Aorta (tissue), 5 donors: Measurements from ENCODE around the gene PLXDC2. TPM values are rescaled to one million over a fixed set of nuclear protein-coding genes. Genes with fewer than 3 reads are reported as not detected.

ENCODE experiments used
- ATAC-seq: fragments of 200-7000 bp; cut with Tn5 transposase; one replicate; pipeline ENCODE4 v1.9.1; 2022; ENCODE audit warnings: moderate library complexity; ENCODE audit not compliant: low FRiP score
- DNase-seq, 2 donors: peaks; one replicate each; pipeline ENCODE4 v3.0.0-alpha.2; 2020
- H3K27ac ChIP-seq, 2 donors: one replicate each; pipeline ENCODE4 v1.5.1; 2013; ENCODE audit warnings: low read length in 2 of 2, mild to moderate bottlenecking in 2 of 2, moderate library complexity in 2 of 2, control low read depth in 1 of 2, inconsistent platforms in 1 of 2, low read depth in 1 of 2
- H3K27me3 ChIP-seq, 2 donors: one replicate each; pipeline ENCODE4 v1.6.1; 2013; ENCODE audit warnings: control low read depth in 1 of 2, low read length in 1 of 2, mild to moderate bottlenecking in 1 of 2, moderate library complexity in 1 of 2; ENCODE audit not compliant: insufficient read depth in 2 of 2, control insufficient read depth in 1 of 2
- H3K36me3 ChIP-seq, 2 donors: one replicate each; pipeline ENCODE4 v1.6.1; 2013; ENCODE audit warnings: control low read depth in 1 of 2, low read length in 1 of 2, mild to moderate bottlenecking in 1 of 2; ENCODE audit not compliant: insufficient read depth in 2 of 2, control insufficient read depth in 1 of 2
- H3K4me1 ChIP-seq, 2 donors: one replicate each; pipeline ENCODE4 v1.6.1; 2013; ENCODE audit warnings: low read length in 2 of 2, control low read depth in 1 of 2, mild to moderate bottlenecking in 1 of 2, moderate library complexity in 1 of 2; ENCODE audit not compliant: insufficient read depth in 2 of 2, control insufficient read depth in 1 of 2
- H3K4me3 ChIP-seq, 2 donors: one replicate each; pipeline ENCODE4 v1.5.1; 2013; ENCODE audit warnings: low read length in 2 of 2, control low read depth in 1 of 2, mild to moderate bottlenecking in 1 of 2
- H3K9me3 ChIP-seq: one replicate; pipeline ENCODE4 v1.6.1; 2013; ENCODE audit warnings: mild to moderate bottlenecking, low read length; ENCODE audit not compliant: control insufficient read depth
- WGBS, 2 donors: extraction: QIAGEN DNeasy Blood & Tissue Kit; methylation state at CpG; one replicate each; pipeline ENCODE4 v1.1.7; 2013; 5-methylcytosine and 5-hydroxymethylcytosine counted together
- intact Hi-C, 2 donors: fragments of 100-400 bp; cut with DNase I; formaldehyde crosslinking; loops; one replicate each; pipeline versions ENCODE4 v1.14.2 to v1.15.0; 2022
- polyA plus RNA-seq, 2 donors: library from polyadenylated mRNA; stranded (reverse); fragments of 200-250 nt; gene quantifications; one replicate each; pipeline ENCODE4 v1.2.3, GENCODE V29; 2013
- total RNA-seq, 2 donors: library from RNA; stranded (reverse); fragmentation: NEBNext Ultra II Directional; extraction: Animal tissue kit (Norgen Biotek cat#: 25700); gene quantifications; one replicate each; pipeline ENCODE4 v1.2.1, GENCODE V29; 2021
- donor health status: healthy with polysubstance abuse.
- donor health status: Bipolar disorder and iron deficiency.
- donor health status: DM: no; HTN: no; CAD: no.
- donor health status: DM: no; HTN: no; CAD: no.
- donor health status: DM: yes; HTN: yes; CAD: no.

Gene PLXDC2
- total and polyA plus RNA-seq, 4 donors, result 14.7 to 155 (median 57.4) TPM

GRCh38 chr10:19904202-19904661 is 88.0 kb downstream of the PLXDC2 start:
- Histone ChIP-seq H3K4me3 (no peak overlapping the region), H3K4me1 (peaks cover 0 to 5% of the 10 kb centered on the region in 2 donors), H3K27me3 (no peaks in the 10 kb centered on the region), H3K36me3 (no peaks in the 10 kb centered on the region), H3K27ac (no peak overlapping the region), H3K9me3 (no peaks in the 10 kb centered on the region)
- DNase-seq (peak in 1 of 2 donors; percentile 50), ATAC-seq (no peak)
- 76 to 84% methylated on average over 1 of the region's 1 CpG for WGBS, 2 donors
- intact Hi-C loops, result no loop called here

- ATAC-seq (no peak), DNase-seq (no peak)
- H3K36me3 ChIP-seq, result no peaks in the 10 kb centered on the region
- intact Hi-C loops, result no loop called here
- 92 to 94% methylated on average over 5 of the region's 5 CpGs for WGBS, 2 donors
- H3K4me1 ChIP-seq, result peaks cover 0 to 5% of the 10 kb centered on the region in 2 donors
- no peaks in the 10 kb centered on the region for H3K9me3 ChIP-seq
- no peak overlapping the region for H3K27ac ChIP-seq
- H3K4me3 ChIP-seq, result no peak overlapping the region
- no peaks in the 10 kb centered on the region for H3K27me3 ChIP-seq
Observed at GRCh38 chr10:19906108-19906791, 90.0 kb downstream of the PLXDC2 start.

GRCh38 chr10:19908991-19909696 is 92.9 kb downstream of the PLXDC2 start:
- Histone ChIP-seq H3K9me3 (no peaks in the 10 kb centered on the region), H3K4me3 (no peak overlapping the region), H3K4me1 (peaks cover 0 to 5% of the 10 kb centered on the region in 2 donors), H3K27ac (no peak overlapping the region), H3K27me3 (no peaks in the 10 kb centered on the region), H3K36me3 (no peaks in the 10 kb centered on the region)
- DNase-seq, result no peak
- intact Hi-C loops, result no loop called here
- ATAC-seq, result no peak
- 13% methylated on average over 3 of the region's 3 CpGs for WGBS, 2 donors

- Histone ChIP-seq H3K36me3 (no peaks in the 10 kb centered on the region), H3K4me3 (no peak overlapping the region), H3K27ac (no peak overlapping the region), H3K9me3 (no peaks in the 10 kb centered on the region), H3K27me3 (no peaks in the 10 kb centered on the region), H3K4me1 (peaks cover 0 to 5% of the 10 kb centered on the region in 2 donors)
- intact Hi-C loops, result no loop called here
- DNase-seq (no peak), ATAC-seq (no peak)
- WGBS, 2 donors, result 5 to 7% methylated on average over 2 of the region's 2 CpGs
Observed at GRCh38 chr10:19911886-19912285, 95.7 kb downstream of the PLXDC2 start.

GRCh38 chr10:19913987-19914386 is 97.8 kb downstream of the PLXDC2 start:
- DNase-seq (no peak), ATAC-seq (no peak)
- Histone ChIP-seq H3K9me3 (no peaks in the 10 kb centered on the region), H3K4me3 (no peak overlapping the region), H3K36me3 (no peaks in the 10 kb centered on the region), H3K27ac (no peak overlapping the region), H3K4me1 (peaks cover 0 to 4% of the 10 kb centered on the region in 2 donors), H3K27me3 (no peaks in the 10 kb centered on the region)
- intact Hi-C loops, result no loop called here

GRCh38 chr10:19915125-19915524 is 98.9 kb downstream of the PLXDC2 start:
- Histone ChIP-seq H3K9me3 (no peaks in the 10 kb centered on the region), H3K36me3 (no peaks in the 10 kb centered on the region), H3K4me1 (peaks cover 0 to 10% of the 10 kb centered on the region in 2 donors), H3K4me3 (no peak overlapping the region), H3K27me3 (no peaks in the 10 kb centered on the region), H3K27ac (no peak overlapping the region)
- ATAC-seq (no peak), DNase-seq (no peak)
- intact Hi-C loops, result no loop called here

- no peak overlapping the region for H3K4me3 ChIP-seq
- no peaks in the 10 kb centered on the region for H3K36me3 ChIP-seq
- H3K27ac ChIP-seq, result no peak overlapping the region
- DNase-seq, result no peak
- no peak for ATAC-seq
- H3K4me1 ChIP-seq, result peaks cover under 1 to 12% of the 10 kb centered on the region in 2 donors
- no peaks in the 10 kb centered on the region for H3K9me3 ChIP-seq
- no peaks in the 10 kb centered on the region for H3K27me3 ChIP-seq
- 92 to 93% methylated on average over 3 of the region's 3 CpGs for WGBS, 2 donors
- intact Hi-C loops, result no loop called here
Observed at GRCh38 chr10:19915816-19916215, 99.6 kb downstream of the PLXDC2 start.

- Histone ChIP-seq H3K4me1 (peaks cover 1 to 16% of the 10 kb centered on the region in 2 donors), H3K27me3 (no peaks in the 10 kb centered on the region), H3K9me3 (no peaks in the 10 kb centered on the region), H3K27ac (peak overlapping the region in 1 of 2 donors; percentile 3), H3K4me3 (no peak overlapping the region), H3K36me3 (no peaks in the 10 kb centered on the region)
- no peak for DNase-seq
- intact Hi-C loops, result no loop called here
- no peak for ATAC-seq
- 51 to 54% methylated on average over 3 of the region's 3 CpGs for WGBS, 2 donors
Observed at GRCh38 chr10:19917751-19918478, 101.7 kb downstream of the PLXDC2 start.
